Activated T-cell treated with anti-CD3 and anti-CD28 coated beads, Interleukin-2, amount 50 U/mL, for 72 hours (primary cell): ENCODE measurements around the gene P2RX7. TPM values are rescaled to one million over a fixed set of nuclear protein-coding genes. Genes with fewer than 3 reads are reported as not detected.
A peak's percentile ranks its signal among the peaks of the same experiment; 100 is the strongest.

Experiments
- ATAC-seq, 2 donors: fragments of 150-1000 bp; cut with Tn5 transposase; replicated peaks in 1 of 2; 2 replicates each; pipeline ENCODE4 v1.10.0; 2021; ENCODE audit warnings: moderate library complexity in 2 of 2, mild to moderate bottlenecking in 1 of 2
- DNase-seq, 2 donors: peaks; one replicate each; pipeline ENCODE4 v3.0.0; 2021 to 2022; ENCODE audit warnings: mixed read lengths in 1 of 2
- H3K27ac Mint-ChIP-seq: one replicate; pipeline ENCODE4 v1.8.0; 2022; ENCODE audit warnings: mild to moderate bottlenecking, moderate library complexity, mixed read lengths
- H3K27me3 Mint-ChIP-seq: one replicate; pipeline ENCODE4 v1.8.0; 2022; ENCODE audit warnings: low read depth, mixed read lengths
- H3K36me3 Mint-ChIP-seq, 2 donors: one replicate each; pipeline ENCODE4 v1.8.0; 2022; ENCODE audit warnings: mixed read lengths in 2 of 2, mild to moderate bottlenecking in 1 of 2; ENCODE audit not compliant: insufficient read depth in 2 of 2
- H3K4me1 Mint-ChIP-seq: one replicate; pipeline ENCODE4 v1.8.0; 2022; ENCODE audit warnings: low read depth, mixed read lengths
- H3K4me3 Mint-ChIP-seq, 2 donors: one replicate each; pipeline ENCODE4 v1.8.0; 2022; ENCODE audit warnings: mild to moderate bottlenecking in 2 of 2, mixed read lengths in 2 of 2, moderate library complexity in 2 of 2
- H3K9me3 Mint-ChIP-seq, 2 donors: one replicate each; pipeline ENCODE4 v1.8.0; 2022; ENCODE audit warnings: mixed read lengths in 2 of 2
- total RNA-seq, 2 donors: library from RNA; stranded (reverse); gene quantifications; one replicate each; pipeline ENCODE4 v1.2.3, GENCODE V29; 2022

P2RX7 gene
- total RNA-seq, 2 donors from 2014 or later, result 12.6 to 14.8 TPM

DNA sequence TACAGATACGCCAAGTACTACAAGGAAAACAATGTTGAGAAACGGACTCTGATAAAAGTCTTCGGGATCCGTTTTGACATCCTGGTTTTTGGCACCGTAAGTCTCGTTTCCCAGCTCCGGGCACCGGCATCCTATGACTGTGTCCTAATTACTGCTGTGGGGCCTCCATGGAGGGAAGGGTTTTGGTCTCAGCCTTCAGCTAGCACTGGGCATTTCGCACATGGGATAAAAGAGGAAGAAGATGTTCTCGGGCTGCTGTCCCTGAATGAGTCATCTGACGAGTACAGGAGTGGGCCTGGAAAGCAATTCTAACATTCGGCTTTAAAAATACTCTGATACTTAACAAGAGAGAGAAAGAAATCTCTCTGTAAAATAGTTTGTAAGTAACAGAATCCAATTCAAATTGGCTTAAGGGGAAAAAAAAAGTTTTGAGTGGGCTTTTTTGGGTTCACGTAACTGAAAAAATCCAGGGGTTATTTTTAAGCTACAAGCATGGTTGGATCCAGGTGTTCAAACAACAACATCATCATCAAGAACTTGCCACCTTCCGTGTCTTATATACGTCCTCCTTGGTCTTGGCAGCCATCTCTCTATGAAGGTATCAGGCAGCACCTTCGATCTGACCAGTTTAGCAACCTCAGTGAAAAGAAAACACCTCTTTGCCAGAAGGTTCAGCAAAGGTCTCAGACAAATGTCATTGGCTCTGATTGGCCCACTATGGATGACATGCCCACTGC, 42.9 kb downstream of the P2RX7 start:
- no peak overlapping the region for H3K27ac Mint-ChIP-seq
- ATAC-seq (no peak), DNase-seq (no peak)
- H3K36me3 Mint-ChIP-seq, result peaks cover 1 to 2% of the 10 kb centered on the region in 2 donors
- no peaks in the 10 kb centered on the region for H3K4me1 Mint-ChIP-seq
- no peak overlapping the region for H3K4me3 Mint-ChIP-seq
- H3K9me3 Mint-ChIP-seq, result no peaks in the 10 kb centered on the region
- no peaks in the 10 kb centered on the region for H3K27me3 Mint-ChIP-seq

DNA sequence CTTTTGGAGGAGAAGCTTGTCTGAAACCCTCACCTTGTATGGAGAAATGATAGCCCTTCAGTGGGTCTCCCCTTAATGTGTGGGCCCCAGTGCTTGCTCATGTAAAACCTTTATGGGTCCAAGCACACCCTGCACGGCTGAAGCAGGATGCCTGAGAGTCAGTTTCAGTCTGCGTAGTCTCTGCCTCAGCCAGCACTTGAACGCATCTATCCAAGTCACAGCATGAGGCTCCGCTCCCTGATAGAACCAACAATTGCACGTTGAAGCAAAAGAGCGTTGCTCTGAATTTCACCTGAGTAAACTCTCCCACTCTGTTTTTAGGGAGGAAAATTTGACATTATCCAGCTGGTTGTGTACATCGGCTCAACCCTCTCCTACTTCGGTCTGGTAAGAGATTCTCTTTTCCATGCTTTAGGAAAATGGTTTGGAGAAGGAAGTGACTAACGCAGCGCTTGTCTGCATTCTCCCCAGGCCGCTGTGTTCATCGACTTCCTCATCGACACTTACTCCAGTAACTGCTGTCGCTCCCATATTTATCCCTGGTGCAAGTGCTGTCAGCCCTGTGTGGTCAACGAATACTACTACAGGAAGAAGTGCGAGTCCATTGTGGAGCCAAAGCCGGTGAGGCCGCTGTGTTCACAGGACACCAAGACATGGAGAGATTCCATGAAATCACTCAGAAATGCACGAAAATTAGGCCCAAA, 44.3 kb downstream of the P2RX7 start:
- DNase-seq, result no peak
- peaks cover under 1% of the 10 kb centered on the region for H3K4me1 Mint-ChIP-seq
- H3K36me3 Mint-ChIP-seq, result peaks cover 2 to 9% of the 10 kb centered on the region in 2 donors
- no peak for ATAC-seq
- H3K9me3 Mint-ChIP-seq, result peaks cover 0 to under 1% of the 10 kb centered on the region in 2 donors
- no peak overlapping the region for H3K4me3 Mint-ChIP-seq
- no peak overlapping the region for H3K27ac Mint-ChIP-seq
- H3K27me3 Mint-ChIP-seq, result no peaks in the 10 kb centered on the region

DNA sequence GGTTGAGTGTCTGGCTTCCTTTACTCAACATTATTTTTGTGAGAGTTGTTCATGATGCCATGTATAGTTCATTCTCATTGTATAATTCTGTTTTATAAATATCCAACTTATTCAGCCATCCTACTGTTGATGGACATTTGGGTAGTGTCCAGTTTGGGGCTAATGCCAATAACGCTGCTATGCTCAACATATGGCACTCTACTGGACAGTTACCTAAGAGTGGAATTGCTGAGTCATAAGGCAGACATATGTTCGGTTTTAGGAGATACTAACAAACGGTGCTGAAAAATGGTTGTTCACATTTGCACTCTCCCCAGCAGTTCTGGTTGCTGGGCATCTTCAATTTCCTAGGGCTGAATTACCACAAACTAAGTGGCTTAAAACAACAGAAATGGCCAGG, 48.5 kb downstream of the P2RX7 start:
- no peak for ATAC-seq
- H3K27ac Mint-ChIP-seq, result no peak overlapping the region
- no peak for DNase-seq
- H3K27me3 Mint-ChIP-seq, result no peaks in the 10 kb centered on the region
- H3K4me1 Mint-ChIP-seq, result peaks cover 5% of the 10 kb centered on the region
- peaks cover 0 to 2% of the 10 kb centered on the region in 2 donors for H3K9me3 Mint-ChIP-seq
- H3K36me3 Mint-ChIP-seq, result peaks cover 0 to 11% of the 10 kb centered on the region in 2 donors
- no peak overlapping the region for H3K4me3 Mint-ChIP-seq

DNA sequence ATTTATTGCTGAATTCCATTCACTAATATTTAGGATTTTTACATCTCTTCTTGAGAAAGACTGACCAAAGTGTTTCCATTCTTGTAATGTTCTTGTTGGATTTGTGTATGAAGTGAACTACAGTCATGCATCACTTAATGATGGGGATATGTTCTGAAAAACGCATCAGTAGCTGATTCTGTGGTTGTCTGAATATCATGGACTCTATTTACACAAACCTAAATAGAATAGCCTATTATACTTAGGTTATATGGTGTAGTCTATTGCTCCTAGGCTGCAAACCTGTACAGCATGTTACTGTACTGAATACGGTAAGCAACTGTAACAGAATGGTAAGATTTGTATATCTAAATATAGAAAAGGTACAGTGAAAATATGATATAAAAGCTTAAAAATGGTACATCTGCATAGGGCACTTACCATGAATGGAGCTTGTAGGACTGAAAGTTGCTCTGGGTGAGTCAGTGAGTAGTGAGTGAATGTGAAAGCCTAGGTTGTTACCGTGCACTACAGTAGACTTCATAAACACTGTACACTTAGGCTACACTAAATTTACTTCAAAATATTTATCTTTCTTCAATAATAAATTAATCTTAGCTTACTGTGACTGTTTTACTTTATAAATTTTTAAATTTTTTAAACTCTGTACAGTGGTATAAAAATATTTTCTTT, 49.7 kb downstream of the P2RX7 start:
- DNase-seq, result peak; percentile 19 to 23
- no peak overlapping the region for H3K4me3 Mint-ChIP-seq
- H3K9me3 Mint-ChIP-seq, result peaks cover 0 to 2% of the 10 kb centered on the region in 2 donors
- H3K4me1 Mint-ChIP-seq, result peaks cover 5% of the 10 kb centered on the region
- H3K27me3 Mint-ChIP-seq, result no peaks in the 10 kb centered on the region
- H3K36me3 Mint-ChIP-seq, result peaks cover 0 to 11% of the 10 kb centered on the region in 2 donors
- ATAC-seq, result peak; percentile 99
- no peak overlapping the region for H3K27ac Mint-ChIP-seq

DNA sequence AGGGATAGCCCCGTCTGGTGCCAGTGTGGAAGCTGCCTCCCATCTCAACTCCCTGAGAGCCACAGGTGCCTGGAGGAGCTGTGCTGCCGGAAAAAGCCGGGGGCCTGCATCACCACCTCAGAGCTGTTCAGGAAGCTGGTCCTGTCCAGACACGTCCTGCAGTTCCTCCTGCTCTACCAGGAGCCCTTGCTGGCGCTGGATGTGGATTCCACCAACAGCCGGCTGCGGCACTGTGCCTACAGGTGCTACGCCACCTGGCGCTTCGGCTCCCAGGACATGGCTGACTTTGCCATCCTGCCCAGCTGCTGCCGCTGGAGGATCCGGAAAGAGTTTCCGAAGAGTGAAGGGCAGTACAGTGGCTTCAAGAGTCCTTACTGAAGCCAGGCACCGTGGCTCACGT, 51.7 kb downstream of the P2RX7 start:
- no peaks in the 10 kb centered on the region for H3K27me3 Mint-ChIP-seq
- H3K4me3 Mint-ChIP-seq, result no peak overlapping the region
- H3K9me3 Mint-ChIP-seq, result peaks cover 0 to 2% of the 10 kb centered on the region in 2 donors
- H3K4me1 Mint-ChIP-seq, result peaks cover 5% of the 10 kb centered on the region
- DNase-seq, result no peak
- H3K27ac Mint-ChIP-seq, result no peak overlapping the region
- ATAC-seq, result no peak
- H3K36me3 Mint-ChIP-seq, result peaks cover 0 to 11% of the 10 kb centered on the region in 2 donors

DNA sequence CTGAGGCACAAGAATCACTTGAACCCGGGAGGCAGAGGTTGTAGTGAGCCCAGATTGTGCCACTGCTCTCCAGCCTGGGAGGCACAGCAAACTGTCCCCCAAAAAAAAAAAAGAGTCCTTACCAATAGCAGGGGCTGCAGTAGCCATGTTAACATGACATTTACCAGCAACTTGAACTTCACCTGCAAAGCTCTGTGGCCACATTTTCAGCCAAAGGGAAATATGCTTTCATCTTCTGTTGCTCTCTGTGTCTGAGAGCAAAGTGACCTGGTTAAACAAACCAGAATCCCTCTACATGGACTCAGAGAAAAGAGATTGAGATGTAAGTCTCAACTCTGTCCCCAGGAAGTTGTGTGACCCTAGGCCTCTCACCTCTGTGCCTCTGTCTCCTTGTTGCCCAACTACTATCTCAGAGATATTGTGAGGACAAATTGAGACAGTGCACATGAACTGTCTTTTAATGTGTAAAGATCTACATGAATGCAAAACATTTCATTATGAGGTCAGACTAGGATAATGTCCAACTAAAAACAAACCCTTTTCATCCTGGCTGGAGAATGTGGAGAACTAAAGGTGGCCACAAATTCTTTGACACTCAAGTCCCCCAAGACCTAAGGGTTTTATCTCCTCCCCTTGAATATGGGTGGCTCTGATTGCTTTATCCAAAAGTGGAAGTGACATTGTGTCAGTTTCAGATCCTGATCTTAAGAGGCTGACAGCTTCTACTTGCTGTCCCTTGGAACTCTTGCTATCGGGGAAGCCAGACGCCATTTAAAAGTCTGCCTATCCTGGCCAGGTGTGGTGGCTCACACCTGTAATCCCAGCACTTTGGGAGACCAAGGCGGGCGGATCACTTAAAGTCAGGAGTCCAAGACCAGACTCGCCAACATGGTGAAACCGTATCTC, 52.6 kb downstream of the P2RX7 start:
- Mint-ChIP-seq H3K36me3 (peaks cover 0 to 11% of the 10 kb centered on the region in 2 donors), H3K4me3 (no peak overlapping the region), H3K27ac (no peak overlapping the region), H3K4me1 (peaks cover 5% of the 10 kb centered on the region), H3K27me3 (no peaks in the 10 kb centered on the region), H3K9me3 (peaks cover 0 to 2% of the 10 kb centered on the region in 2 donors)
- ATAC-seq, result no peak
- DNase-seq, result no peak

DNA sequence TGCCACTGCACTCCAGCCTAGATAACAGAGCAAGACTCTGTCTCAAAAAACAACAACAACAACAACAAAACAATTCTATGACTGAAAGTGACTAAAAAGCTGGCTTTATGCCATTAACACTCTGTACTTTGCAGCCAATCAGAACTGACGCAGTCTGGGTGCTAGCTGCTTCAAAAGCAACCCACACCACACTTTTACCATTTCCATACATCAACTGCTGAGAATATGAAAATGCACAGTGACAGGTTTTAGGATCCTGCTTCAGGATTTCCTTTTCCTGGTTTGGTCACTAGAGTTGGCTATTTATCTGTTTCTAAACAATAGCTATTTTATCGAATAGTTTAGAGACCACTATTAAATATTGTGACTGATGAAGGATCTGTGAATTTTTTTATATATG, 54.1 kb downstream of the P2RX7 start:
- peaks cover 0 to 2% of the 10 kb centered on the region in 2 donors for H3K9me3 Mint-ChIP-seq
- no peak overlapping the region for H3K27ac Mint-ChIP-seq
- peaks cover 5% of the 10 kb centered on the region for H3K4me1 Mint-ChIP-seq
- H3K27me3 Mint-ChIP-seq, result no peaks in the 10 kb centered on the region
- H3K4me3 Mint-ChIP-seq, result no peak overlapping the region
- DNase-seq, result no peak
- H3K36me3 Mint-ChIP-seq, result peaks cover 0 to 4% of the 10 kb centered on the region in 2 donors
- ATAC-seq, result no peak

DNA sequence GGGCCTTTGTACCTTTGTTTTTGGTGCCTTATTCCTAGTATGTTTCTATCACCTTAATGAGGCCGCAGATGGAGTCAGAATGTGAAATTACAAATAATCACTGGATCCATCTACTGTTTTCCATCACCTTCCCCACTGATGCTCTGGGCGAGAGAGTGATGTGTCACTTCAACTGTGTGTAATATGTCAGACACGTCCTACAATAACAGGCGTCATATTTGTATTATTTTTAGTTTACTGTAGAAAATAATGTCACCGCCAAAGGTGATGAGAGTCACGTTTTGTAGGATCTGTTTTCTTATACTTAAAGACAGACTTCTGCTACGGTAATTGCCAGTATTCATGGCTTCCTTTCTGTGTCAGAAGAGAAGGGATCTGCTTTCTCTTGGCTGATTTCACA, 54.8 kb downstream of the P2RX7 start:
- H3K36me3 Mint-ChIP-seq, result no peaks in the 10 kb centered on the region
- no peak overlapping the region for H3K27ac Mint-ChIP-seq
- H3K4me1 Mint-ChIP-seq, result no peaks in the 10 kb centered on the region
- no peak for ATAC-seq
- no peaks in the 10 kb centered on the region for H3K27me3 Mint-ChIP-seq
- H3K4me3 Mint-ChIP-seq, result no peak overlapping the region
- H3K9me3 Mint-ChIP-seq, result no peaks in the 10 kb centered on the region
- DNase-seq, result no peak

DNA sequence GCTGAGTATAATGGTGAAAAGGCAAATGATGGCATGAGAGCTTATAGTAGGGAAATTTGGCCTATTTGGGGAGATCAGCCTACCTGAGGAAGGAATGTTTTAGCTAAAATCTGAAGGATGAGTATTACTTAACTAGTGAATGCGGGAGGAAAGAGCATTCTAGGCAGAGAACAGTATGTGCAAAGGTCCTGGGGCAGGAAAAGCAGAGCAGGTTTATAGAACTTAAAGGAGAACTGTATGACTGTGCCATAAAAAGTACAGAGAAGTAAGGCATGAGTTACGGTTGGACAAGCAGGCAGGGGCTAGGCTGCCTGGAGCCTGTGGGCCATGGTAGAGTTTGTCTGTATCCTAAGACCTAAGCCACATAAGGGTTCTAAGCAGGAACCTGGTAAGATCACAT, 55.6 kb downstream of the P2RX7 start:
- Mint-ChIP-seq H3K36me3 (no peaks in the 10 kb centered on the region), H3K27ac (peak overlapping the region; percentile 9), H3K9me3 (no peaks in the 10 kb centered on the region), H3K4me3 (no peak overlapping the region), H3K4me1 (no peaks in the 10 kb centered on the region), H3K27me3 (no peaks in the 10 kb centered on the region)
- ATAC-seq, result no peak
- no peak for DNase-seq

DNA sequence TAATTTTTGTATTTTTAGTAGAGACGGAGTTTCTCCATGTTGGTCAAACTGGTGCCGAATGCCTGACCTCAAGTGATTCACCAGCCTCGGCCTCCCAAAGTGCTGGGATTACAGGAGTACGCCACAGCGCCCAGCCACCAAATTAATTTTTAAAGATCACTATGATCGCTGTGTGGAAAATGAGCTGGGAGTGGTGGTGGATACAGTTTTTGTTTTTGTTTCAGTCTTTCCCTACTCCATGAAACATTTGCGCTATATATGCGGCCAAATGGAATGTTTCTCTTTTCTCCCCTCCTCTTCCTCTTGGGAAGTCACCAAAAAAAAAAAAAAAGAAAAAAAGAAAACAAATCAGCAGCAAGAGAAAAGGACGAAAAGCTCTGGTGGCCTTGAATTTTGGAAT, 56.5 kb downstream of the P2RX7 start:
- no peak for ATAC-seq
- DNase-seq, result no peak
- Mint-ChIP-seq H3K4me1 (no peaks in the 10 kb centered on the region), H3K4me3 (no peak overlapping the region), H3K9me3 (no peaks in the 10 kb centered on the region), H3K27ac (no peak overlapping the region), H3K36me3 (no peaks in the 10 kb centered on the region), H3K27me3 (no peaks in the 10 kb centered on the region)

DNA sequence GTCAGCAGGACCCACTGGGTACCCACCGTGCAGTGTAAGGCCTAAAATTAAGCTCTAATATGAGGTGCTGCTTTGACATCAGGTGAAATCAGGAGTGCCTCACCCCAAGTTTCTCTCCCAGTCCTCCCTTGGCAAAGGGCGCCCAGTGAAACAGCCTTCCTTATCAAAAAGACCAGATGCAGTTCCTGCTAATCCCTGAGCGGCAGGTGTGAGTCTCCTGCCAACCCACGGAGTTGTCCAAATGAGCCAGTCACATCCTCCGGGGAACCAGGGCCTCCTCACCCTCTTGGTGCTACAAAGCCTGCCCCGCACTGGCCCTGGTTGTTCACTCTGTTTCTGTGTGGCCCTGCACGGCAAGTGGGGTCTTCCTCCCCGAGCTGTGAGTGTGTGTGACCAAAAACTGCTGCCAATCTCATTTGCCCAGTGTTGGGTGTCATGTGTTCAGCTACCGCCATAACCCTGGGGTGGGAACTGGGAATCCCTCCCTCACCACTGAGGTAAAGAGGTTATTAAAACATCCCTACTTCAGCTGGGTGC, 57.0 kb downstream of the P2RX7 start:
- Mint-ChIP-seq H3K27ac (no peak overlapping the region), H3K27me3 (no peaks in the 10 kb centered on the region), H3K9me3 (no peaks in the 10 kb centered on the region), H3K36me3 (no peaks in the 10 kb centered on the region), H3K4me3 (no peak overlapping the region), H3K4me1 (no peaks in the 10 kb centered on the region)
- ATAC-seq, result no peak
- no peak for DNase-seq

DNA sequence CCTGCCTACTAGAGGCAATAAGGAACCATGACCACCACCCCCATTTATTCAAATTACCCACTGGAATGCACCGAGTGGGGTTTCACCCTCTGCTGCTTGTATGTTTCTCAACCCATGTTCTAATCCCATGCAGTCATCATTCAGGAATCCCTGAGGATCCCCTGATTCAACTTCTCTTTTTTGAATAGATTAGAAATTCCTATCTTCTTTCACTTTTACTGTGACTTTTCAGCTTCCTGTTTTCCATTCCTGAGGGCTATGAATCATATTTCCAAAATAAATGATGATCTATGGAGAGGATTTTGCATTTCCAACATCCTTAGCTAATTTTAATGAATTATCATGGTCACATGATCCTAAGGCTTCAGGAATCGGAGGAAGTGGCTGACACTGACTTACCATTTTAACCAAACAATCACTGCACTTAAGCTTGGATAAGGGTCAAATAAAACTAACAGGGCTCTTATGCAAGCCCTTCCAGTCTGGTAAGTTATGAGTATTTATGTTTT, 57.9 kb downstream of the P2RX7 start:
- Mint-ChIP-seq H3K27ac (no peak overlapping the region), H3K9me3 (no peaks in the 10 kb centered on the region), H3K36me3 (no peaks in the 10 kb centered on the region), H3K4me3 (no peak overlapping the region), H3K4me1 (no peaks in the 10 kb centered on the region), H3K27me3 (no peaks in the 10 kb centered on the region)
- no peak for ATAC-seq
- DNase-seq, result no peak
